GM06990 (cell line): ENCODE results near the gene C19orf25.

Experiments
- DNase-seq: peaks from one replicate; pipeline ENCODE4 v3.0.0-alpha.2; 2011; ENCODE audit not compliant: insufficient read length; ENCODE audit errors: extremely low read depth
- H3K27me3 ChIP-seq: replicated peaks from 2 replicates; pipeline ENCODE4 v1.6.0; 2011; ENCODE audit warnings: low read length; ENCODE audit not compliant: control insufficient read depth, insufficient read depth
- H3K36me3 ChIP-seq: 2 replicates; pipeline ENCODE4 v1.5.1; 2011; ENCODE audit warnings: low read length; ENCODE audit not compliant: control insufficient read depth, insufficient read depth
- H3K4me3 ChIP-seq: replicated peaks from 2 replicates; pipeline ENCODE4 v1.5.1; 2011; ENCODE audit warnings: low read depth, mild to moderate bottlenecking, control low read depth, low read length
- CTCF ChIP-seq: IDR thresholded peaks from 2 replicates; pipeline ENCODE4 v1.5.1; 2011; ENCODE audit warnings: low read length, control low read depth, mild to moderate bottlenecking, inconsistent platforms; ENCODE audit not compliant: insufficient read depth, poor library complexity, severe bottlenecking

C19orf25 gene

GRCh38 chr19:1495051-1495798 is 16.2 kb upstream of the C19orf25 start:
- Histone ChIP-seq H3K36me3 (no peaks in the 10 kb centered on the region), H3K27me3 (no peaks in the 10 kb centered on the region; the same call in 1 of the 2 replicates), H3K4me3 (no peak overlapping the region)
- no peak for DNase-seq
- no peak for TF ChIP-seq CTCF

- TF ChIP-seq CTCF, result no peak
- Histone ChIP-seq H3K36me3 (no peaks in the 10 kb centered on the region), H3K4me3 (no peak overlapping the region), H3K27me3 (no peaks in the 10 kb centered on the region; the same call in 1 of the 2 replicates)
- DNase-seq, result no peak
These were observed 15.2 kb upstream of the C19orf25 start for GRCh38 chr19:1494115-1494815.

- TF ChIP-seq CTCF, result no peak
- Histone ChIP-seq H3K36me3 (no peaks in the 10 kb centered on the region), H3K27me3 (no peaks in the 10 kb centered on the region; the same call in 1 of the 2 replicates), H3K4me3 (no peak overlapping the region)
- DNase-seq, result no peak
These were observed 13.5 kb upstream of the C19orf25 start for GRCh38 chr19:1492474-1493006.

- Histone ChIP-seq H3K4me3 (no peak overlapping the region), H3K36me3 (no peaks in the 10 kb centered on the region), H3K27me3 (no peaks in the 10 kb centered on the region; the same call in 1 of the 2 replicates)
- no peak for DNase-seq
- TF ChIP-seq CTCF, result no peak
These were observed 12.8 kb upstream of the C19orf25 start for GRCh38 chr19:1491849-1492170.

GRCh38 chr19:1491114-1491848 is 12.3 kb upstream of the C19orf25 start, which contains the start of gene REEP6:
TSS of gene REEP6 (plus strand) at chr19:1491181. CDS start at chr19:1491270, 89 bp downstream.
- DNase-seq, result no peak
- H3K4me3 ChIP-seq, result peak within 1 kb of the TSS; percentile 60
- H3K36me3 ChIP-seq, result no peaks in the 10 kb centered on the region
- no peak for TF ChIP-seq CTCF
- H3K27me3 ChIP-seq, result no peaks in the 10 kb centered on the region; the same call in 1 of the 2 replicates
